Astrocyte (in vitro differentiated cells and primary cell): Measurements from ENCODE around the gene ELF3. TPM values are rescaled to one million over a fixed set of nuclear protein-coding genes. Genes with fewer than 3 reads are reported as not detected.
A peak's percentile ranks its signal among the peaks of the same experiment; 100 is the strongest.
"Not testable (repeated sequence)": the region's sequence is repeated elsewhere in the genome, so short reads cannot be mapped to it uniquely, and the experiment has no call there.

ENCODE experiments used
- DNase-seq: peaks from one replicate; pipeline ENCODE4 v3.0.0-alpha.2; 2010; ENCODE audit warnings: low read depth
- FAIRE-seq: peaks from 2 replicates; lab custom pipeline; 2011; peaks lifted over from hg19 to GRCh38; lab: Jason Lieb, UNC
- H2AFZ ChIP-seq: 2 replicates; pipeline ENCODE4 v1.6.0; 2012; ENCODE audit warnings: low read depth, low read length, inconsistent platforms
- H3K27ac ChIP-seq: 2 replicates; pipeline ENCODE4 v1.5.1; 2011; ENCODE audit warnings: low read depth, low read length, inconsistent platforms
- H3K27me3 ChIP-seq: 2 replicates; pipeline ENCODE4 v1.6.0; 2011; ENCODE audit warnings: low read length, inconsistent platforms; ENCODE audit not compliant: insufficient read depth
- H3K36me3 ChIP-seq: 2 replicates; pipeline ENCODE4 v1.5.1; 2011; ENCODE audit warnings: low read length, inconsistent platforms; ENCODE audit not compliant: insufficient read depth
- H3K4me1 ChIP-seq: 2 replicates; pipeline ENCODE4 v1.5.1; 2011; ENCODE audit warnings: low read length, inconsistent platforms; ENCODE audit not compliant: insufficient read depth
- H3K4me2 ChIP-seq: 2 replicates; pipeline ENCODE4 v1.6.0; 2012; ENCODE audit warnings: low read length, inconsistent platforms
- H3K4me3 ChIP-seq: 2 replicates; pipeline ENCODE4 v1.5.1; 2011; ENCODE audit warnings: low read depth, mild to moderate bottlenecking, low read length, inconsistent platforms; ENCODE audit not compliant: insufficient read depth
- H3K79me2 ChIP-seq: 2 replicates; pipeline ENCODE4 v1.6.0; 2012; ENCODE audit warnings: mild to moderate bottlenecking, low read length, inconsistent platforms; ENCODE audit not compliant: insufficient read depth
- H3K9ac ChIP-seq: 2 replicates; pipeline ENCODE4 v1.6.0; 2012; ENCODE audit warnings: mild to moderate bottlenecking, low read length, inconsistent platforms
- H3K9me3 ChIP-seq: 2 replicates; pipeline ENCODE4 v1.5.1; 2012; ENCODE audit warnings: low read depth, mild to moderate bottlenecking, low read length, inconsistent platforms; ENCODE audit not compliant: insufficient read depth
- H4K20me1 ChIP-seq: 2 replicates; pipeline ENCODE4 v1.6.0; 2012; ENCODE audit warnings: low read length, inconsistent platforms; ENCODE audit not compliant: insufficient read depth
- H3K27ac Mint-ChIP-seq: one replicate; pipeline ENCODE4 v1.8.0; 2021; ENCODE audit warnings: mild to moderate bottlenecking, mixed read lengths; ENCODE audit not compliant: unreplicated experiment
- H3K27me3 Mint-ChIP-seq: one replicate; pipeline ENCODE4 v1.8.0; 2021; ENCODE audit warnings: low read depth, mixed read lengths; ENCODE audit not compliant: unreplicated experiment
- H3K36me3 Mint-ChIP-seq: one replicate; pipeline ENCODE4 v1.8.0; 2021; ENCODE audit warnings: low read depth, mixed read lengths; ENCODE audit not compliant: unreplicated experiment
- H3K4me1 Mint-ChIP-seq: one replicate; pipeline ENCODE4 v1.8.0; 2021; ENCODE audit warnings: low read depth, mixed read lengths; ENCODE audit not compliant: unreplicated experiment
- H3K4me3 Mint-ChIP-seq: one replicate; pipeline ENCODE4 v1.8.0; 2021; ENCODE audit warnings: mild to moderate bottlenecking, moderate library complexity, mixed read lengths; ENCODE audit not compliant: unreplicated experiment
- H3K9me3 Mint-ChIP-seq: one replicate; pipeline ENCODE4 v1.8.0; 2021; ENCODE audit warnings: mild to moderate bottlenecking, mixed read lengths; ENCODE audit not compliant: unreplicated experiment
- CTCF ChIP-seq: IDR thresholded peaks from 2 replicates; pipeline ENCODE4 v1.5.1; 2011; ENCODE audit warnings: low read depth, mild to moderate bottlenecking, inconsistent platforms, low read length, moderate library complexity; ENCODE audit not compliant: insufficient read depth
- EZH2 ChIP-seq: IDR thresholded peaks from 2 replicates; pipeline ENCODE4 v1.6.1; 2012; ENCODE audit warnings: mild to moderate bottlenecking, low read length, inconsistent platforms; ENCODE audit not compliant: insufficient read depth
- total RNA-seq: library from RNA; stranded (reverse); gene quantifications from 2 replicates; pipeline ENCODE4 v1.2.1, GENCODE V29; 2021

The ELF3 gene
- total RNA-seq, 1 donor from 2014 or later: 2.9 TPM

GRCh38 chr1:202017749-202018467 is 7.5 kb downstream of the ELF3 start:
- H3K4me2 ChIP-seq: no peak overlapping the region
- H3K4me1 Mint-ChIP-seq: peaks cover 6% of the 10 kb centered on the region
- no peak overlapping the region for H2AFZ ChIP-seq
- no peak overlapping the region for H3K9ac ChIP-seq
- no peak overlapping the region for H3K27ac Mint-ChIP-seq
- H3K36me3 Mint-ChIP-seq: peaks cover 3% of the 10 kb centered on the region
- no peaks in the 10 kb centered on the region for H3K9me3 Mint-ChIP-seq
- no peak overlapping the region for H3K4me3 Mint-ChIP-seq
- H3K4me1 ChIP-seq: peaks cover 14% of the 10 kb centered on the region
- FAIRE-seq: no peak
- no peak overlapping the region for H3K27ac ChIP-seq
- DNase-seq: no peak
- H3K4me3 ChIP-seq: no peak overlapping the region
- TF ChIP-seq CTCF (no peak), EZH2 (no peak)
- H3K36me3 ChIP-seq: no peaks in the 10 kb centered on the region
- no peaks in the 10 kb centered on the region for H3K9me3 ChIP-seq
- no peaks in the 10 kb centered on the region for H3K79me2 ChIP-seq
- peaks cover 15% of the 10 kb centered on the region for H3K27me3 Mint-ChIP-seq
- H4K20me1 ChIP-seq: no peaks in the 10 kb centered on the region
- peaks cover 2% of the 10 kb centered on the region for H3K27me3 ChIP-seq

- Histone ChIP-seq H3K9ac (no peak overlapping the region), H3K4me3 (no peak overlapping the region), H3K79me2 (no peaks in the 10 kb centered on the region), H3K27ac (no peak overlapping the region), H3K9me3 (no peaks in the 10 kb centered on the region), H2AFZ (no peak overlapping the region), H3K4me2 (no peak overlapping the region), H3K27me3 (peaks cover 2% of the 10 kb centered on the region), H4K20me1 (no peaks in the 10 kb centered on the region), H3K36me3 (no peaks in the 10 kb centered on the region), H3K4me1 (peaks cover 15% of the 10 kb centered on the region)
- Mint-ChIP-seq H3K27ac (peak overlapping the region; percentile 76), H3K4me1 (peaks cover 9% of the 10 kb centered on the region), H3K27me3 (peaks cover 20% of the 10 kb centered on the region), H3K4me3 (no peak overlapping the region), H3K9me3 (no peaks in the 10 kb centered on the region), H3K36me3 (peaks cover 3% of the 10 kb centered on the region)
- no peak for TF ChIP-seq EZH2
- no peak for TF ChIP-seq CTCF
- DNase-seq (no peak), FAIRE-seq (no peak)
Measured at GRCh38 chr1:202018468-202019234, 8.3 kb downstream of the ELF3 start.

- H3K27ac Mint-ChIP-seq, FAIRE-seq, H3K27ac ChIP-seq, H3K36me3 Mint-ChIP-seq, H3K4me2 ChIP-seq, H3K4me3 Mint-ChIP-seq, H2AFZ ChIP-seq, H3K4me1 Mint-ChIP-seq, H3K27me3 ChIP-seq, H3K79me2 ChIP-seq, H4K20me1 ChIP-seq, H3K9ac ChIP-seq, H3K9me3 Mint-ChIP-seq, H3K36me3 ChIP-seq, DNase-seq, H3K9me3 ChIP-seq, H3K4me3 ChIP-seq: not testable (repeated sequence)
- H3K27me3 Mint-ChIP-seq: peaks cover 20% of the 10 kb centered on the region
- H3K4me1 ChIP-seq: peaks cover 15% of the 10 kb centered on the region
Measured at GRCh38 chr1:202019235-202019558, 8.8 kb downstream of the ELF3 start.
